ENCODE results near the gene LRRC37A2.
"Not testable (repeated sequence)": the region's sequence is repeated elsewhere in the genome, so short reads cannot be mapped to it uniquely, and the experiment has no call there.

LRRC37A2 gene

DNA sequence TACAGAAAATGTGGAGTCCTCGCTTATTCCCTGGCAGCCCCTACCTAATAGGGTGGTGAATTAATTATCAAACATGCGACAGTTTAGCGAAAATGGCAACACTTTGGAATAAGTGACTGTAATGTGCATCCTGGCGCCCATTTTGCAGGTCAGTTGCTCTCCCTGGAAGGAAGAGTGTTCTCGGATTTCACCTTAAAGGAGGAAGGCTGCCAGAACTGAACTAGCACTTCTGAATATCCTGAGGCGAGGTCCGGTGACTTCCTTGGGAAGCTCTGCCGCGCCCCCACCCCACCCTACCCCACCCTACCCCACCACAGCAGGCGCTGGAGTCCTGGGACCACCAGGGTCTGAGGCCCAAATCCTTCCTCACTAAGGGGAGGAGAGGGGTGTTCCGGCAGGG, at the start of gene LRRC37A2:
Gene LRRC37A2, plus strand, starts transcription at position 301 of the 400 bp plus-strand sequence. CDS start 245 bp downstream, outside the sequence.
- DNase-seq: not testable (repeated sequence)

DNA sequence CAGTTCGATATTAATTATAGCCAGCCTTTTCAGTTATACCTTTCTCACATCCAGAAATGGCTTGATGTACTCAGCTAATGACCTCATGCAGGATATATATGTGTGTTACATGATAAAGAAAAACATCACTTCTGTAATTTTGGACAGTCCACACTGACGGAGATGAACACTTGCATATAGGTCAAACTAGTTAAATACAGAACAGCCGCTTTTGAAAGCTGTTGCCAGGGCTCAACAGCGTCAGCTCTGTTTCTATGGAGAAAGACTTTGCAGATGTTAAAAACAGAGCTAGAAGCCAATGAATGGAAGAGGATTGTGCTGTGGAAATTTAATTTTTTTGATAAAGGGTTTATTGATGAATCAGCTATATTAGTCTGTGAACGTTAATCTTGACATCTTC, 44.6 kb upstream of the LRRC37A2 start:
- not testable (repeated sequence) for DNase-seq

DNA sequence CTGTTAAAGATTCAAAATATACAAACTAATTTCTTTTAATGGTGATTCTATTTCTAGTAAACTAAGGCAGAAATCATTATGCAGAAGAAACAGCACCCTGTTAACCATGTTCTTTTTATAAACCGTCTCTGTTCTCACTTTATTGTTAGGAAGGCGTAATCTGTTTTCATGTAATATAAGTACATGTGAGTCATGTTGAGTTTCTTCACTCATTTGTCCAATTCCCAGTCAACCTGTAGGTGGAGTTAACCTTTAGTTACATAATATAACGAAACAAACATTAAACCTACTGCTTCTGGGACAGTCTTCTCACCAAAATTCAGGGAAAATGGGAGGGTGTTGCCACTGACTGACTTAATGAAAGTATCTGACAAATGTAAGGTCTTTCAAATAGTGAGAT, 37.8 kb upstream of the LRRC37A2 start:
- DNase-seq: not testable (repeated sequence)

DNA sequence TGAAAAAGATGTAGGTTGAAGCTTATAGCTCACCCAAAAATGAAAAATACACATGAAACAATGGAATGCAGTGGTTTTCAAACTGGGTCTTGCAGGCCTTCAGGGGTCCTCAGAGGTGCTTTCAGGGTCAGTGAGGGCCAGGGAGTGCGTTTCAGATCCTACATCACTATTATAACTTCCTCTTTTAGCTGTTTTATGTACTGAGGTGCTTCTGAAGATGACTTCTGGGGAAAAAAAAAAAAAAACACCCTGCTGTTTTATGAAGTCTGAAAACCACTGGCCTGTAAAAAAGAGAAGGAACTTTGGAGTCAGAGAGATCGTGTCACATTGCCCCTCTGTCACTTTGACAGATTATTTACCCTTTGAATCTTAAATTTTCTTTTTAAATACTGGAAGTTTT, 36.7 kb upstream of the LRRC37A2 start:
- DNase-seq: not testable (repeated sequence)

GRCh38 chr17:46478823-46479222, 33.4 kb upstream of the LRRC37A2 start:
- DNase-seq: not testable (repeated sequence)

DNA sequence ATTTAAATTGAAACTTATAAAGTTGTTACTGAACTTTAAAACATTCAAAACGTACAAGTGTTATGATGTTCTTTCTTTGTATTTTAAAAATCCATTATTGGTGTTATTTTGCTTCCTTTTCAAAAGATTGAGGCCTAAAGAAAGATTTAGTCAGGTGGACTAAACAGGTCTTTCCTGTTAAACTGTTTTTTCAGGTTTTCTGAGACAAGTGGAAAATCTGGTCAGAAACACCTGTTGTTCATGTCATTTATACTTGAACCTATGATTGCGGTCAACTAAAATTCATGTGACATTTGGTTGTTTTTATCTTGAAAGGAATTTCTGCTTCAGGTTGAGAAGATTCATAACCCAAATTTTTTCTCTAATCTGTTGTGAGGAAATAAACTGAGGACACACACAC, 31.0 kb upstream of the LRRC37A2 start:
- not testable (repeated sequence) for DNase-seq

GRCh38 chr17:46492021-46492420, 20.2 kb upstream of the LRRC37A2 start:
- DNase-seq: not testable (repeated sequence)

GRCh38 chr17:46499437-46500139, 12.7 kb upstream of the LRRC37A2 start:
- not testable (repeated sequence) for DNase-seq

DNA sequence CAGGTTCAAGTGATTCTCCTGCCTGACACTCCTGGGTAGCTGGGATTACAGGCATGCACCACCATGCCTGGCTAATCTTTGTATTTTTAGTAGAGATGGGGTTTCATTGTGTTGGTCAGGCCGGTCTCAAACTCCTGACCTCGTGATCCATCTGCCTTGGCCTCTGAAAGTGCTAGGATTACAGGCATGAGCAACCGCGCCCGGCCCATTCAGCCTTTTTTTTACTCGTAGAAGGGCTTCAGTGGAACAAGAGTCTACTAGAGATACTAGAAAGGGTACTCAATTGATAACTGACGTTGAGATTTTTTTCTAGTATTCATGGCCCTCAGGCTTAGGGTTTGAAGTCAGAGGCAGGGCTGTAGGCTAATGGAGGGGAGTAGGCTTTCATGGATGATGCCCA, 6.4 kb upstream of the LRRC37A2 start:
- not testable (repeated sequence) for DNase-seq

DNA sequence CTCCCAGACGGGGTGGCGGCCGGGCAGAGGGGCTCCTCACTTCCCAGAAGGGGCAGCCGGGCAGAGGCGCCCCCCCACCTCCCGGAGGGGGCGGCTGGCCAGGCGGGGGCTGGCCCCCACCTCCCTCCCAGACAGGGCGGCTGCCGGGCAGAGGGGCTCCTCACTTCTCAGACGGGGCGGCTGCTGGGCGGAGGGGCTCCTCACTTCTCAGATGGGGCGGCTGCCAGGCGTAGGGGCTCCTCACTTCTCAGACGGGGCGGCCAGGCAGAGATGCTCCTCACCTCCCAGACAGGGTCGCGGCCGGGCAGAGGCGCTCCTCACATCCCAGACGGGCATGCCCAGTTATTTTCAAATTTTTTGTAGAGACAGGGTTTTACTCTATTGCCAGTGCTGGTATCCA, 22.4 kb downstream of the LRRC37A2 start:
- DNase-seq: not testable (repeated sequence)

GRCh38 chr17:46548607-46549006, 36.3 kb downstream of the LRRC37A2 start:
- not testable (repeated sequence) for DNase-seq

DNA sequence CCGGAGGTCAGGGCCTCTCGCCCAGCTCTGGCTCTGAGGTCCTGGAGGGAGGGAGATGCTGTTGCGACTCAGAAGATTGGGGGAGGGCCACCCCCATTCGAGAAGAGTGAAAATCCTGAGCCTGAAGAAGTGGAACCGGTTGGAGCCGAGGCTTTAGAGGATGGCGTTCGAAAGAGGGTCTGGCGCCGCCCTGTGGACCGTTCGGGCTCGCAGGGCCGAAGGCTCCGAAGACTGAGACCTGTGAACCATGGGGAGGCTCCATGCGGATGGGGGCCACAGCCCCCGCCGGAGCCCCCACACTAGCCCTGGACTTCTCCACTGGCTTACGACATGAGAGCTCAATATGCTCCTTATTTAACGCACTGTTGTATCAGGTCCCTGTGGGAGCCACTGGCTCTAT, 46.9 kb downstream of the LRRC37A2 start:
- not testable (repeated sequence) for DNase-seq

DNA sequence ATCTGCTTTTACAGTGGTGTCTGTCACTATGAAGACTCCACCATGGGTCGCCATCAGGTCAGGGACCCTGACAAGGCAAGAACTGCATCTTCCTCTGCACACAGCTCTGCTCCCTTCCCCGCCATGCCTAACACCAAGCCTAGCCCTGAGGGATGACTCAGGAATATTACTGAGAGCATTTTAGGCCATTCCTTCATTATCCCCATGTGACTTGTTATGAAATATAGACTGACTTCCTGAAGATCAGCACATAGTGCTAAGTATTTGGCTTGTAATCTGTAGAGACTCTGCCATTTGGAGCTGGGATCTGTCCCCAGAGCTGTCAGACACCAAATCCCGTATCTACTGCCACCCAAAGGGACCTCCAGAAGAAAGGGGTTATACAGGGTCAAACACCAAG, 47.8 kb downstream of the LRRC37A2 start:
- not testable (repeated sequence) for DNase-seq

DNA sequence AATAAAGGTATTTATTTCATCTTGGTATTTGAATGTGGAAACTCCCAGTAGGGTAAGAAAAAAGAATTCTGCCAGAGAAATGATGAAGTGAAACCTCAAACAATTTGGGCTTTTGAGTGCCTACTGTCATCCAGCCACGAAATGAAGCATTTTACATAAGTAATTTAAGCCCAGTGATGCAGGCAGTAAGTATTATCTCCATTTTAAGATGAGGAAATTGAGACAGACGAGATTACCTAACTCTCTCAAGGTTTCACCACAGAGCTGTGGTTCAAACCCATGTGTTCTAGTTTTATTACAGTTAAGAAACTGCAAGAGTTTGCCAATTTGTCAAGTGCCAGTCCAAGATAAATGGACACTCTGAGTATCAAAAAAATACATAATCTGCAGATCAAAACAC, 54.0 kb downstream of the LRRC37A2 start:
- not testable (repeated sequence) for DNase-seq

DNA sequence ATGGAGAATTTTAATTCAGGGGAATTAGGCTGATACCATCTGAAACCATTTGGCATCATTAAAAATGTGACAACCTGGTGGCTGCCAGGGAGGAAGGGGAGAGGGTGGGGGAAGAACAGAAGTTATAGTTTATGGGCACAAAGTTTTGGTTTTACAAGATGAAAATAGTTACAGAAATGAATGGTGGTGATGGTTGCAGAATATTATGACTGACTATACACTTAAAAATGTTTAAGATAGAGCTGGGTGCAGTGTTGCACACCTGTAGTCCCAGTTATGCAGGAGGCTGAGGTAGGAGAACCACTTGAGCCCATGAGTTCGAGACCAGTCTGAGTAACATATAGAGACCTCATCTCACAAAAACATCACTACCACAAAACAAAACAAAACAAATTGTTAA, 54.7 kb downstream of the LRRC37A2 start:
- not testable (repeated sequence) for DNase-seq

- not testable (repeated sequence) for DNase-seq
Observed at GRCh38 chr17:46571796-46572195, 59.5 kb downstream of the LRRC37A2 start.

DNA sequence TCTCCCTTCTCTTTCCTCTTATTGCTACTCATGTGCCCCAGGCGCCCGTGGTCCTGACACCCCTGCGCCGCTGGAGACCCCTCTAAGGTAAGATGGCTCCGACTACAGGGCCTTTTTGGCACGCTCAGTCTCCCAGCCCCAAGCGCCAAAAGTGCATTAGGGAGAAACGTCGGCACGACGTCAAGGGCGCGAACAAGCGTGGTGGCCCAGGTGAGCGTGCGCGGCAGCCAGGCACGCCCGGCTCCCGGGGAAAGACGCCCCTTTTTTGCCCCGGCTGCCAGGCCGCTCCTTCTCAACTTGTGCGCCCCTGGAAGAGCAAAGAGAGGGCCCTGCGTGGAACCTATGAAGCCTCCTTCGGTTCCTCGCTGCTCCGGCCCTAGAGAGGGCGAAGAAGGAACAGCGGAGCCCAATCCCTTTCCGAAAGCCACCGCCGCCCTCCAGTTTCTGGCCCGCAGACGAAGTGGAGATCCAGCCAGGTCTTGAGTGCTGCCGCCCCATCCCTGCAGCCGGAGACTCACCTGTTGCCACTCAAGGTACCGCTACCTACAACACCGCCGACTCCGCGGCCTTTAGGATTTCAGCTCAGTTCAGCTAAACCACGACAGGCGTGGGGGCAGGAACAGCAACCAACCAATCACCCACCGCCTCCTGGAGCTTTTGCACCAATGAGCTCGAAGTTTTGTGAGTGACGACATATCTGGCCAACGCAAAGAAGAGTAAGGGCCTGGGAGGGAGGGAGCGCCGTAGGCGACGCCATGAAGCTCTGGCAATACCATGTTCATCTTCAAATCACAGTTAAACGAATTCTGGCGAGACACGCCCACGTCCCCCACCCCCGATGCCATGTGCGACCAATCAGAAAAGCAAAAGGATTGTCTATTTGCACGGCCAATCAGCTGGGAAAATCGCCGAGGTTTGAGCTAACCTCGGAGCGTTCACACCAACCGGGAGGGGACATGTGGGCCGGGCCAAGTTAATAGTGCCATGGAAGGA, 67.1 kb downstream of the LRRC37A2 start, which contains the start of gene ARL17A:
Gene ARL17A, minus strand, starts transcription at position 609 of the 993 bp plus-strand sequence. CDS start 3,369 bp downstream, outside the sequence.
- DNase-seq: peak; percentile 95

- DNase-seq: peak; percentile 35
Observed at GRCh38 chr17:46580082-46580481, 67.8 kb downstream of the LRRC37A2 start.

DNA sequence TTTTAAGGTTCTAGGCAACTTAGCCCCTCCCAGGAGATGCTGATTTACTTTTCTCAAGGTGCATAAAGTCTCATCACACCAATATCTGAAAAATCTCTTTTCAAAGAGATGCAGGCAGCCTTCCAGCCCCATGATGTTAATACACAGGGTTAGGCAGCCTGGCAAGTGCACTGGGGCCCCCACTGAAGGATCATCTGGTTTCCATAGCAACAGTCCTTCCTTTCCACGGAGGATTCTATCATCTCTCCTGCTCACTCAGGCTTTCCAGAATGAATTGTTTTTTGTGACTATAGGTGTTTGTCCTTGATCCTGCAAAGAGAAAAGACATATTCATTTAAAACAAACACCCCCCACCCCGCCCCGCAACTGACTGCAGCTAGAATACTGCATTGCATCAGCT, 73.2 kb downstream of the LRRC37A2 start:
- DNase-seq: not testable (repeated sequence)

DNA sequence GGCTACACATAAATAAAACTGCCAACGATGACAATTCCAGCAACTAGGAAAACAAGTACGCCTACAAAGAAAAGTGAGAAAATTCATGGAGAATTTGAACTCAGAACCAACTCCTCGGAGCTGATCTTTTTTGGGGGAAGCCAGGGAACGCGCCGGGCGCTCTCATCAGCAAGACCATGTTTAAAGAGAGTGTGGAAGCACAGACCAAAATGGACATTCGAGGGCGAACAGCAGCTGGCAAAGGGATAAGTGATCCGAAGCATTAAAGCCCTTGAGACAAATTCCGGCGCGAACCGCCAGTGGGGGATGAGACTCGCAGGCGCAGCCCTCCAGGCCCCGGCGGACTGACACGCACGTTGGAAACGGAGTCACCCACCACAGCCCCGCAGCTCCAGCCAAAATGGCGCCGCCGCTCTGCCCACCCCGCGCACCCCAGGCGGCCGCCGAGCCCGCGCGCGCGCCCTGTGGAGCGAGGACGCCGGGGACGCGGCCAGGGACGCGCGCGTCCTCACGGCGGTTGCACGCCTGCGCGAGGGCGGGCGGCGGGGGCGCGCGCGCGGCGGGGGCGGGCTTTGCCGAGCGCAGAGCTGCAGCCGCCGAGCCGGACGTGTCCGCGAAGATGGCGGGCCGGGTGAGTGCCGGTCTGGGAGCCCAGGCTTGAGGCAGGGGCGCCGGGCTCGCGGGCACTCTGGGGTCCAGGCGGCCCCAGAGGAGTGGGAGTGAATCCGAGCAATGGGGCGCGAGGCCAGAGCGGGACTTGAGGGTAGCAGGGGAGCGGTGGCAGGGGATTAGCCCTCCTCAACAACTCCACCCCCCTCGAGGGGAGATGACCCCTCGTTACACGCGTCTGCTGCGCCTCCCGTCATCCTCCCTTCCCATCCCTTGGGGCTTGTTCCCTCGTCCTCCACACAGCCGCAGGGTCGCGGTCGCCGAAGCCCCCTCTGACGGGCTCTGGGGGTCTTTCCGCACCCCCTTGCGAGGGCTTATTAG, 78.2 kb downstream of the LRRC37A2 start, which contains the start of gene NSF:
Gene NSF, plus strand, starts transcription at position 513 of the 990 bp plus-strand sequence. Its CDS starts 107 bp downstream, at position 620.
- DNase-seq: not testable (repeated sequence)

DNA sequence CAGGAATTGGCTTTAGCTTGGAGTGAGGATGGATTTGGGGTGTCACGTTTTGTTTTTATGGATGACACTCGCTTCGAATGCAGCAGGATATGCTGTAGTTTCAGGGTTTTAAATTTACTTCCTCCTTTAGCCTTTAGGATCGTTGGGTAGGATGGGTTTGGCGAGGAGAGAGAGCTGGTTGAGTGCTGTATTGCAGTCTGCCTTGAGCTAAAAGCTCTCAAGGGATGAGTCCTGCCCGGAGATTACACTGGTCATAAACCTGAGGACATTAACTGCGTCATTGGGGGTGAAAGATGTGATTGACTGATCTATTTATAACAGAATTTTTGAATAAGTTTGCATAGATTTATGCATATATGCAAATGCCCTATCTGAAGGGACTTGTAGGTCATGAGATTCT, 79.1 kb downstream of the LRRC37A2 start:
- not testable (repeated sequence) for DNase-seq
